IPS-15b (cell line): ENCODE data around the gene NDE1.
"Not testable (repeated sequence)": the region's sequence is repeated elsewhere in the genome, so short reads cannot be mapped to it uniquely, and the experiment has no call there.

Experiments used
- H3K27me3 ChIP-seq: one replicate; pipeline ENCODE4 v1.6.1; 2013; ENCODE audit warnings: low read length; ENCODE audit not compliant: control insufficient read depth, insufficient read depth
- H3K36me3 ChIP-seq: one replicate; pipeline ENCODE4 v1.6.1; 2013; ENCODE audit warnings: low read length; ENCODE audit not compliant: control insufficient read depth, insufficient read depth
- H3K4me1 ChIP-seq: one replicate; pipeline ENCODE4 v1.6.1; 2013; ENCODE audit warnings: mild to moderate bottlenecking, low read length; ENCODE audit not compliant: control insufficient read depth, insufficient read depth
- H3K4me3 ChIP-seq: one replicate; pipeline ENCODE4 v1.5.1; 2013; ENCODE audit warnings: low read depth, low read length
- H3K9ac ChIP-seq: one replicate; pipeline ENCODE4 v1.6.1; 2013; ENCODE audit warnings: low read depth, mild to moderate bottlenecking, low read length
- H3K9me3 ChIP-seq: one replicate; pipeline ENCODE4 v1.6.1; 2013; ENCODE audit warnings: mild to moderate bottlenecking, low read length; ENCODE audit not compliant: control insufficient read depth, insufficient read depth

NDE1 gene

GRCh38 chr16:15689290-15689689, 39.2 kb downstream of the NDE1 start:
- H3K9ac ChIP-seq, result no peak overlapping the region
- peaks cover 14% of the 10 kb centered on the region for H3K36me3 ChIP-seq
- H3K4me3 ChIP-seq, result no peak overlapping the region
- no peaks in the 10 kb centered on the region for H3K4me1 ChIP-seq
- H3K27me3 ChIP-seq, result no peaks in the 10 kb centered on the region
- H3K9me3 ChIP-seq, result no peaks in the 10 kb centered on the region

- Histone ChIP-seq H3K27me3 (no peaks in the 10 kb centered on the region), H3K4me1 (no peaks in the 10 kb centered on the region), H3K36me3 (peaks cover 14% of the 10 kb centered on the region), H3K4me3 (no peak overlapping the region), H3K9me3 (no peaks in the 10 kb centered on the region), H3K9ac (no peak overlapping the region)
Measured at GRCh38 chr16:15690296-15690695, 40.3 kb downstream of the NDE1 start.

- H3K36me3 ChIP-seq, result peaks cover 14% of the 10 kb centered on the region
- H3K27me3 ChIP-seq, result no peaks in the 10 kb centered on the region
- no peaks in the 10 kb centered on the region for H3K9me3 ChIP-seq
- no peaks in the 10 kb centered on the region for H3K4me1 ChIP-seq
- no peak overlapping the region for H3K4me3 ChIP-seq
- no peak overlapping the region for H3K9ac ChIP-seq
Measured at GRCh38 chr16:15691046-15691445, 41.0 kb downstream of the NDE1 start.

- not testable (repeated sequence) for H3K9ac ChIP-seq, H3K4me1 ChIP-seq, H3K27me3 ChIP-seq, H3K9me3 ChIP-seq, H3K4me3 ChIP-seq
- H3K36me3 ChIP-seq, result peaks cover 17% of the 10 kb centered on the region
Measured at GRCh38 chr16:15692508-15692907, 42.5 kb downstream of the NDE1 start.

- Histone ChIP-seq H3K27me3 (no peaks in the 10 kb centered on the region), H3K9me3 (no peaks in the 10 kb centered on the region), H3K36me3 (peaks cover 30% of the 10 kb centered on the region), H3K4me1 (no peaks in the 10 kb centered on the region), H3K9ac (no peak overlapping the region), H3K4me3 (no peak overlapping the region)
Measured at GRCh38 chr16:15694499-15694898, 44.5 kb downstream of the NDE1 start.

GRCh38 chr16:15699819-15700218, 49.8 kb downstream of the NDE1 start:
- no peaks in the 10 kb centered on the region for H3K9me3 ChIP-seq
- no peak overlapping the region for H3K9ac ChIP-seq
- H3K4me1 ChIP-seq, result no peaks in the 10 kb centered on the region
- no peaks in the 10 kb centered on the region for H3K27me3 ChIP-seq
- peaks cover 25% of the 10 kb centered on the region for H3K36me3 ChIP-seq
- no peak overlapping the region for H3K4me3 ChIP-seq

GRCh38 chr16:15701367-15701766, 51.3 kb downstream of the NDE1 start:
- Histone ChIP-seq H3K4me3 (no peak overlapping the region), H3K27me3 (no peaks in the 10 kb centered on the region), H3K9ac (no peak overlapping the region), H3K36me3 (peaks cover 25% of the 10 kb centered on the region), H3K4me1 (no peaks in the 10 kb centered on the region), H3K9me3 (no peaks in the 10 kb centered on the region)

- Histone ChIP-seq H3K27me3 (no peaks in the 10 kb centered on the region), H3K36me3 (peaks cover 18% of the 10 kb centered on the region), H3K9ac (no peak overlapping the region), H3K4me1 (no peaks in the 10 kb centered on the region), H3K4me3 (no peak overlapping the region), H3K9me3 (no peaks in the 10 kb centered on the region)
Measured at GRCh38 chr16:15701975-15702970, 52.2 kb downstream of the NDE1 start.

GRCh38 chr16:15703029-15703736, 53.1 kb downstream of the NDE1 start:
- no peaks in the 10 kb centered on the region for H3K27me3 ChIP-seq
- no peak overlapping the region for H3K4me3 ChIP-seq
- H3K9ac ChIP-seq, result no peak overlapping the region
- H3K9me3 ChIP-seq, result no peaks in the 10 kb centered on the region
- H3K4me1 ChIP-seq, result no peaks in the 10 kb centered on the region
- peaks cover 15% of the 10 kb centered on the region for H3K36me3 ChIP-seq

- H3K27me3 ChIP-seq, result no peaks in the 10 kb centered on the region
- peaks cover 4% of the 10 kb centered on the region for H3K36me3 ChIP-seq
- no peaks in the 10 kb centered on the region for H3K4me1 ChIP-seq
- no peak overlapping the region for H3K9ac ChIP-seq
- H3K9me3 ChIP-seq, result no peaks in the 10 kb centered on the region
- no peak overlapping the region for H3K4me3 ChIP-seq
Measured at GRCh38 chr16:15704545-15704987, 54.5 kb downstream of the NDE1 start.

- Histone ChIP-seq H3K9ac (no peak overlapping the region), H3K27me3 (no peaks in the 10 kb centered on the region), H3K4me1 (no peaks in the 10 kb centered on the region), H3K4me3 (no peak overlapping the region), H3K36me3 (no peaks in the 10 kb centered on the region), H3K9me3 (no peaks in the 10 kb centered on the region)
Measured at GRCh38 chr16:15705064-15705565, 55.1 kb downstream of the NDE1 start.
